ENCODE data around the gene DGLUCY.

The DGLUCY gene

DNA sequence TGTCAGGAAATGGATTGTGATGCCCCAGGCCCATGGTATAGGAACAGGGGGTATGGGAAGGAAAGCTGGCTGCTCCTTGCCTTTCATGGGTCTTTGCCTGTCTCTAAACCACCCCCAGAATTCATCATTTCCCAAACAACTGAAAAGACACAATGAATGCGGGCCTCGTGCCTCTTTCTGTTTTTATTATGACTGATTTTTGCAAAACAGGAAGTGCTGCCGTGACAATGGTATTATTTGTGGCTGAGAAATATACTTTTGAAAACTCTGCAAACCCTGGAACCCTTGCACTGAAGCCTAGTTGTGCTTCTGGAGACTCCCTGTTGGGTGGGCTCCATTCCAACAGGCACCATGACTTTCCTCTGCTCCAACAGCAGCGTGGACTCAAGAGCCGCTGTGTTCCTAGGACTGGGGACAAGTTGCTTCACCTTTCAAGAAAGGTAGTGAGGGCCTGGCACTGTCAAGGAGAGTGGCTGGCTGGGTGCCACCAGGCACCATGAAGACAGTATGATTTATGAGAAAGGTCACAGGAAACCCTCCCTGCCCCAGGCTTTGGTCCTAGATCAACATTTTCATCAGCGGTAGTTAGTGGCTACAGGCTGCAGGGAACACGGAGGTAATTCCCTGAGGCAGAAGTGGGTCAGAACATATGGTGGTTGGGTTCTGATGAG, 4.8 kb upstream of the DGLUCY start:
- TF ChIP-seq, protein P1, sequence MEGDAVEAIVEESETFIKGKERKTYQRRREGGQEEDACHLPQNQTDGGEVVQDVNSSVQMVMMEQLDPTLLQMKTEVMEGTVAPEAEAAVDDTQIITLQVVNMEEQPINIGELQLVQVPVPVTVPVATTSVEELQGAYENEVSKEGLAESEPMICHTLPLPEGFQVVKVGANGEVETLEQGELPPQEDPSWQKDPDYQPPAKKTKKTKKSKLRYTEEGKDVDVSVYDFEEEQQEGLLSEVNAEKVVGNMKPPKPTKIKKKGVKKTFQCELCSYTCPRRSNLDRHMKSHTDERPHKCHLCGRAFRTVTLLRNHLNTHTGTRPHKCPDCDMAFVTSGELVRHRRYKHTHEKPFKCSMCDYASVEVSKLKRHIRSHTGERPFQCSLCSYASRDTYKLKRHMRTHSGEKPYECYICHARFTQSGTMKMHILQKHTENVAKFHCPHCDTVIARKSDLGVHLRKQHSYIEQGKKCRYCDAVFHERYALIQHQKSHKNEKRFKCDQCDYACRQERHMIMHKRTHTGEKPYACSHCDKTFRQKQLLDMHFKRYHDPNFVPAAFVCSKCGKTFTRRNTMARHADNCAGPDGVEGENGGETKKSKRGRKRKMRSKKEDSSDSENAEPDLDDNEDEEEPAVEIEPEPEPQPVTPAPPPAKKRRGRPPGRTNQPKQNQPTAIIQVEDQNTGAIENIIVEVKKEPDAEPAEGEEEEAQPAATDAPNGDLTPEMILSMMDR (IDR thresholded peaks at IDR 0.05; ENCODE audit: insufficient read depth, low read depth, low read length, missing control alignments) = no peak
- DNase-seq (ENCODE audit: low read depth) = peak; percentile 17
- no peak overlapping the region for H3K4me3 ChIP-seq (ENCODE audit: low read length)

DNA sequence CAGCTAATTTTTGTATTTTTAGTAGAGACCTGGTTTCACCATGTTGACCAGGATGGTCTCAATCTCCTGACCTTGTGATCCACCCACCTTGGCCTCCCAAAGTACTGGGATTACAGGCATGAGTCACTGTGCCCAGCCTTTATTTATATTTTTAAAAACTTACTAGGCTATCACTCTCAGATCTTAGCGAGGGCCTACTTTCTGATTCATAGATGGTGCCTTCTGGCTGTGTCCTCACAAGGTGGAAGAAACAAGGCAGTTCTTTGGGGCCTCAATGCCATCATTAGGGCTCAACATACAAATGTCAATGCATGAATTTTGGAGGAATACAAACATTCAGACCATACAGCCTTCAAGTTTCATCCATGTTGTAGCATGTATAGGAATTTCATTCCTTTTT, 2.4 kb upstream of the DGLUCY start:
- no peak overlapping the region for H3K4me3 ChIP-seq (ENCODE audit: low read length)
- TF ChIP-seq, protein P1 (IDR thresholded peaks at IDR 0.05; ENCODE audit: insufficient read depth, low read depth, low read length, missing control alignments) = no peak
- DNase-seq (ENCODE audit: low read depth) = peak; percentile 39

DNA sequence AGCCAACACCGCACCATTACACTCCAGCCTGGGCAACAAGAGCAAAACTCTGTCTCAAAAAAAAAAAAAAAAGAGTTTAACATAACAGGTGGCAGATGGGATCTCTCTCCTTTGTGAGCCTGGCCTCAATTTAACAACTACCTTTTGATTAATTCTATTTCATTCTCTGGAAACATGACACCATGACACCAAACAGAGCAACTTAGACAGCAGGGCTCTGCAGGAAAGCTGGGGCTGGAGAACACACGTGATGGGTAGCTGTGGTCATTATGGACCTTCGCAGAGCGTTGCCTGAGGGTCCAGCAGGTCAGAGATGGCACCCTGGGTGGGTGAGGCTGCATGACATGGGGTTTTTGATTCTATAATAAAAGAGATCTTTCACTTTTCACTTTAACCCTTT, 1.7 kb upstream of the DGLUCY start:
- no peak for DNase-seq (ENCODE audit: low read depth)
- TF ChIP-seq, protein P1 (IDR thresholded peaks at IDR 0.05; ENCODE audit: insufficient read depth, low read depth, low read length, missing control alignments) = no peak
- no peak overlapping the region for H3K4me3 ChIP-seq (ENCODE audit: low read length)

DNA sequence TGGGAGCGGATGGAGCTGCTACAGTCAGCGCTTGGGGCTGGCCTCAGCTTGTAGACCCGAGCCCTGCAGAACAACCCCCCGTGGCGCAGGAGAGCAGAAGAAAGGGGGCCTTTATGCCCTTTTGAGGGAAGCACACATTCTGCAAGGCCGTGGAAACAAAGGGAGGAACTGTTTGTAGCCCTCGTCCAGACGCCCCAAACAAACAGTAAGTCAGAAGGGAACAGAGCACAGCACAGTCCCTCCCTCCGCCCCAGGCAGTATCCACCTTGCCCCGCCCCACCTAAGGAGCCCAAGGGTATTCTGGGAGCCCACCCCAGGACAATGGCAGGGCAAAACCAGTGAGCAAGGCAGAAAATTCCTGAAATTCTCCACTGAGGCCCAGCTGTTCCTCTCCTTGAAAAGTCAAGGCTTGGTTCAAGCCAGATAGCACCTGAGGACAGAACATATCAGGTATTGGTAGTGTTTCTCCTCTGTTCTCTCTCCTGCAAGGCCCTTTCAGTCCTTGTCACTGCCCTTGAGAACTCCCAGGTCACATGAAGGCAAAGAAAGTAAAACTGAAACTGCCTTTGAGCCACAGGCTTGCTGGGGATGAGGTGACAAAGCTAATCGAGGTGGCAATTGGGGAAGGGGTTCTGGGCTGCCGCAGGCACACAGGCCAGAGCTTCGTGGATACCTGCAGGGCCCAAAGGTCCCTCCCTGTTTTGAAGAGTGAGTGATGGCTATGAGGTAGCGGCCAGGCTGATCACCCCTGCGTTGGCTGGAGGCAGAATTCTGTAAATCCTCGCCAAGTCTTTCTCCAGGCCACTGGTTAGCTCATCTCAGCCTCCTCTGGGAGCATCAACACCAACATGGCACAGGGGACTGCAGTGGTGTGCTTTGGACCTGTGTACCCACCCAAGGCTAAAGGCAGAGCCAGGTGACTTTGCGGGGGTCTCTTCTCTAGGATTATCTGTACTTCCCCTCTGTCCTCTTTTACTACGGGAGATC, 499 bp downstream of the DGLUCY start:
- DNase-seq (ENCODE audit: low read depth) = peak; percentile 74
- peak overlapping the region; percentile 49 for H3K4me3 ChIP-seq (ENCODE audit: low read length)
- TF ChIP-seq, protein P1 (IDR thresholded peaks at IDR 0.05; ENCODE audit: insufficient read depth, low read depth, low read length, missing control alignments) = no peak

DNA sequence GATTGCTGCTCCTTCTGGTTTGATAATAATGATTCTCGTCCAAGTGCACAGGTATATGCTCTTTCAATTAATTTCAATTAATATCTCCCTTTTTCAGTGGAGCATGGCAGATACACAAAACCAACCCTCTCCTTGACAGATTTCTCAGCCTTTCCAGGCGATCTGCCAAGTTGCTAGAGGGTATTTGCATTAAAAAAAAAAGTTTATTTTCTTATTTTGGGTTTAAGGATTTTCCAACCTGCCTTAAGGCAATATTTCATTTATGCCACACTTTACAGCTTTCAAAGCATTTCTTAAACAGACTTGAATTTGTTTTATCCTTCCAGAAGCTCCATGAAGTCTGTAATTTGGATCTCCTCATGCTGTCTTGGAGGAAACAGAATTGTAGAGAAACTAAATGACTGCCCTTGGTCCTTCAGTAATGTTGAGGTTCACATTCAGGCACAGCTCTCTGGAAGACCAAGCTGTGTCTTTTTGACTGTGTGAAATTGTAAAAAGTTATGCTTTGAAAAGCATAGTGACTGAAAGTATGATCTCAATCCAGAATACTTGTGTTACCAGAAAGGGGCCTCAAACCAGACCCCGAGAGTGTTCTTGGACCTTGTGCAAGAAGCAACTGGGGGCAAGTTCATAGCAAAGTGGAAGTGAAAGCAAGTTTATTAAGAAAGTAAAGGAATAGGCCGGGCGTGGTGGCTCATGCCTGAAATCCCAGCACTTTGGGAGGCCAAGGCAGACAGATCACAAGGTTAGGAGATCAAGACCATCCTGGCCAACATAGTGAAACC, 2.3 kb downstream of the DGLUCY start:
- TF ChIP-seq, protein P1 (IDR thresholded peaks at IDR 0.05; ENCODE audit: insufficient read depth, low read depth, low read length, missing control alignments) = no peak

DNA sequence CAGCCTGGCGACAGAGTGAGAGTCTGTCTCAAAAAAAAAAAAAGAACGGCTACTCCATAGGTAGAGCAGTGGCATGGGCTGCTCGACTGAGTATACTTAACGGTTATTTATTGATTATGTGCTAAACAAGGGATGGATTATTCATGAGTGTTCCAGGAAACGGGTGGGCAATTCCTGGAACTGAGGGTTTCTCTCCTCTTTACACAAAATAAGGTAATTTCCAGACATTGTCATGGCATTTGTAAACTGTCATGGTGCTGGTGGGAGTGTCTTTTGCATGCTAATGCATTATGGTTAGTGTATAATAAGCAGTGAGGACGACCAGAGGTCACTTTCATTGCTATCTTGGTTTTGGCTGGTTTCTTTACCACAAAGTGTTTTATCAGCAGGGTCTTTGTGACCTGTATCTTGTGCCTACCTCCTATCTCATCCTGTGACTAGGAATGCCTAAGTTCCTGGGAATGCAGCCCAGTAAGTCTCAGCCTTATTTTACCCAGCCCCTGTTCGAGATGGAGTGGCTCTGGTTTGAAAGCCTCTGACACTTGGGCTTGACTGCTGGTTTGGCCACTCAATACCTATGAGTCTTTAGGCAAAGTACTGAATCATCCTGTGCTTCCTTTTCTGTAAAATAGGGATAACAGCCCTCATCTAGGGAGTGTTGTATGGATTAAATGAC, 3.2 kb downstream of the DGLUCY start:
- TF ChIP-seq, protein P1 (IDR thresholded peaks at IDR 0.05; ENCODE audit: insufficient read depth, low read depth, low read length, missing control alignments) = no peak
- peak; percentile 22 for DNase-seq (ENCODE audit: low read depth)
- H3K4me3 ChIP-seq (ENCODE audit: low read length) = no peak overlapping the region

More for the DNA sequence above, 2.3 kb downstream of the DGLUCY start:
- peak overlapping the region; percentile 49 for H3K4me3 ChIP-seq (ENCODE audit: low read length)
- DNase-seq (ENCODE audit: low read depth) = peak; percentile 51

All from epithelial cell of esophagus (primary cell).